NCI-H345 treated with DMSO at 0.1 percent for 48 hours (cell line): ENCODE data around the gene GID8.

Experiments used
- DNase-seq: peaks from one replicate; lab custom pipeline; 2025; ENCODE audit not compliant: unreplicated experiment; lab: John Stamatoyannopoulos, UW

GID8 gene

DNA sequence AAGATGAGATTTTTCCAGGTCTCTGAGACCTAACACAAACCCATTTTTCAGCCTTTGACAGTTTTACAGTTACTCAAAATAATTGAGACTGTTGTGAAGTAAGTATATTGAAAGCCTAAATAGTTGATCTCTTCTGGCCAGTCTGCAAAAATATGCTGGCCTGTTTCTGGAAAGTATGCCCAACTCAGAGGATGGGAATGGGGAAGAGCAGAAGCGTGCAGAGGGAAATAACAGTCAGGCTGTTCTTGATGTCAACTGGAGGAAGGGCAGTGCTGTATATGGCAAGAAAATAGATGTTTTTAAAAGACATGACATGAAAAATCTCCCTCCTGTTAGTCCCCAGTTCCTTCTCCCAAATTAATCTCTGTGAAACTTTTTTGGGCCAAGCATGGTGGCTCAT lies 3.8 kb downstream of the GID8 start:
- DNase-seq: no peak

DNA sequence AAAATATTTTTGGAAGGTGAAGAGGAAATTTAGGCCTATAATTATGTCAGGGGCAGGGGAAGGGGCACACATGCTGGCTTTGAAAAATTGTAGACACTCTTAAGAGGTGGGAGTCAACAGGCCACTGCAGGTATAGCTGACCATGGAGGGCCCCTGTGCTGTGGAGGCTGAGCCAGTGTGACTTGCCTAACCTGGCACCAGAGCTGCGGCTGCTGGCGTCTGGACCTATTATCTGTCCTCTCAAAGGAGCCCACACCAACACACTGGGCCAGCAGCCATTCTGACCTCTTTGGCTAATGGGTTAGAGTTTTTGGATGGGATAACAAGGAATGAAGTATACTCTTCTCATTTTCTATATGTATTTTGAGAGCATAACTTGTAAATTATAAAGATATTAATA lies 4.5 kb downstream of the GID8 start:
- DNase-seq: no peak

DNA sequence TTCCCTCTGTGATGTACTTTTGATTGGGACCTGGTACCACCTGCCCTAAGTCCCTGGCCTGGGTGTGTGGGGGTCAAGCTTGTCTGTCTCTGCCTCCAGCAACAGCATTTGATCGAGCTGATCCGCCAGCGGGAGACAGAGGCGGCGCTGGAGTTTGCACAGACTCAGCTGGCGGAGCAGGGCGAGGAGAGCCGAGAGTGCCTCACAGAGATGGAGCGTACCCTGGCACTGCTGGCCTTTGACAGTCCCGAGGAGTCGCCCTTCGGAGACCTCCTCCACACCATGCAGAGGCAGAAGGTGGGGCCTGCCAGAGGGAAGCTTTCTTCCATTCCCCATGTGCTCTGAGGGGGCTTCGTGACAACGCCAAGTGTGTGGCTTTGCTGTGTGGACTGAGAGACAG lies 5.4 kb downstream of the GID8 start:
- DNase-seq: no peak

DNA sequence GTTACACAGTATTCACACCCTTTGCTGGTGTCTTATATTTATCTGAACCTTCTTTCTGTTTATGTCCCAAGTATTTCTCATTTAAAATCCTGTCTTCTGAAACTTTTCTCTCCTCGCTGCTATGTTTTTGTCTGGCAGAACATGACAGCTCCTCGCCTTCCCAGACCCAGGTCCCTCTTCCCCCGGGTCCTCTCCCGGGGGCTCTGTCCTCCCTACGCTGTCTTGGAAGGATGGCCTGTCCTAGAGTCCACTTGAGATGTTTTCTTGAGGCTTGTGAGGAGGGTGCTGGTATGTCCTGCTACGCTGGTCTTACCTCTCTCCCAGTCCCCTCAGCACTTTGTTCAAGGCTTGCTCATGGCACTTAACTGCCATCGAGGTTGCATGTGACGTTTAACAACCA lies 6.2 kb downstream of the GID8 start:
- DNase-seq: no peak

DNA sequence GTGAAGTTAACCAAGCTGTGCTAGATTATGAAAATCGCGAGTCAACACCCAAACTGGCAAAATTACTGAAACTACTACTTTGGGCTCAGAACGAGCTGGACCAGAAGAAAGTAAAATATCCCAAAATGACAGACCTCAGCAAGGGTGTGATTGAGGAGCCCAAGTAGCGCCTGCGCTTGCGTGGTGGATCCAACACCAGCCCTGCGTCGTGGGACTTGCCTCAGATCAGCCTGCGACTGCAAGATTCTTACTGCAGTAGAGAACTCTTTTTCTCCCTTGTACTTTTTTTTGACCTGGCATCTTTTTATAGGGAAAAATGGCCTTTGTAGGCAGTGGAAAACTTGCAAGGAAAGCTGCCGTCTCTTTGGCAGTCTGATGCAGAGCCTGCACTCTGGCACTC lies 6.8 kb downstream of the GID8 start:
- no peak for DNase-seq

DNA sequence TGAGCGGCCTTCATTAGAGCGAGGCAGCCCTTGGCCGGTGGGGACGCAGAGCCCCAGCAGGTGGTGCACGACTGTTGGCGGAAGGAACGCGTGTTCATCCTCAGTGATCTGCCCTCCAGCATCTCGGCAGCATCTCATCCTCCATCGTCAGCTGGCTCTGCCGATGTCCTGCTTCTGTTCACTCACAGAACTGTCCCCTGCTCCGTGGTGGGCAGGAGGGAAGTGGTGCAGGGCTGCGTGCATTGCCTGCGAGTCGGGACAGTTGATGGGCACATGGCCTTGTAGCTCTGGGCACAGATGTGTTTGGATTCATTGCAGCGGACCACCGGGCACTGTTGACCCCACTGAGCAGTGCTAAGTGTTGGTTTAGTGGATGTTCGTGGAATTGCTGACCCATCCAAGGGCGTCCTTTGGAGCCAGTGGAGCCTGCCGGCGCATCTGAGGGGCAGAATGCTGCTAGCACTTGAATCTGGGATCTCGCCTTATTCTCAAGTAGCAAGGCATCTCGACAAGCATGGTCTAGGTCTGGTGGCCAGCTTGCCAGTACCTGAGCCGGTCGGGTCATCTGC lies 7.9 kb downstream of the GID8 start:
- no peak for DNase-seq

DNA sequence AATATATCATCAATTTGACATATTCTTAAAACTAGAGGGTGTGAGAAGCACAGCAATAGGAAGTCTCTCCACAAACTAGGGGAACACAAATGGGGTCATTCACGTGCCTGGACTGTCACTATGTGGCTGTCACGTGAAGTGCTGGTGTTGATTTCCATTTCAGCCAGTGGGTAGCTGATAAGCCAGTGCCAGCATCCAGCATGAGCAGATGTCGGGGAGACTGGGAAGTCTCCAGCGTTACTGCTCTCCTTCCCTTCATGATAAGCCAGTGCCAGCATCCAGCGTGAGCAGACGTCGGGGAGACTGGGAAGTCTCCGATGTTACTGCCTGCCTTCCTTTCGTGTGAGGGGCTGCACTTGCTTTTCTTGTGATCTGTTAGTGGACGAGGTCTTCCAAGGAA lies 9.0 kb downstream of the GID8 start:
- DNase-seq: no peak

DNA sequence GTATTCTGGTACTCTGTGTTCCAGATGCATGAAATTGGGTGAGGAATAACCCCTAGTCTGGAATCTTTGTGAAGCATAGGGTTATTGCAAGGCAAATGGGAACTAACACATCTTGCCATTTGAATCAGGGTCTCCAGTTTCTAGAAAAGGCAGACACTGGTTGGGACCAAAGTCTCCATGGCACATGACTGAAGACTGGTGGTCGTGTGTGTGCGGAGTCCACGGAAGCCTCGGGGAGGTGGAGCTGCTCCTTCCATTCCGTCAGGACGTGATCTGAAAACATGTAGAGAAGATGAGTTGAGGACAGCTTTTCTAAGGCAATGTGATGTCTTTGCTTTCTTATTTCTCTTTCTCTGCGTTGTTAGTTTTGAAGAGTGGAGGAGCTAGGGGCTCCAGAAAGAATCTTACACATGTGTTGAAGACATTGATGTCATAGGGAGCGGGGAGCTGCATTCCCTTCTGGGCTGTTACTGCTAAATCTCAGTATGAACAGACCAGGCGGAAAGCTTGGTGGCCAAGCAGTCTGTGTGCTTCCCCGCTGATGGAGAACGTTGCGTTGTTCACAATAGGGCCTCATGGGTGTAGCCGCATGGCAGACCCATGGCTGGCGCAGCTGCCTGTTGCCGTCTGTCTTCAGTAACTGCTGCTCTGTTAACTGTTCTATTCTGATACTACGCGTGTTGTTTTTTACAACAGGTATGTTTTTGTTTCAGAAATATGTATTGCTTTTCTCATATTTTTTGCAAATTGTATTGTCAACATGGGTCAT lies 9.8 kb downstream of the GID8 start:
- no peak for DNase-seq

DNA sequence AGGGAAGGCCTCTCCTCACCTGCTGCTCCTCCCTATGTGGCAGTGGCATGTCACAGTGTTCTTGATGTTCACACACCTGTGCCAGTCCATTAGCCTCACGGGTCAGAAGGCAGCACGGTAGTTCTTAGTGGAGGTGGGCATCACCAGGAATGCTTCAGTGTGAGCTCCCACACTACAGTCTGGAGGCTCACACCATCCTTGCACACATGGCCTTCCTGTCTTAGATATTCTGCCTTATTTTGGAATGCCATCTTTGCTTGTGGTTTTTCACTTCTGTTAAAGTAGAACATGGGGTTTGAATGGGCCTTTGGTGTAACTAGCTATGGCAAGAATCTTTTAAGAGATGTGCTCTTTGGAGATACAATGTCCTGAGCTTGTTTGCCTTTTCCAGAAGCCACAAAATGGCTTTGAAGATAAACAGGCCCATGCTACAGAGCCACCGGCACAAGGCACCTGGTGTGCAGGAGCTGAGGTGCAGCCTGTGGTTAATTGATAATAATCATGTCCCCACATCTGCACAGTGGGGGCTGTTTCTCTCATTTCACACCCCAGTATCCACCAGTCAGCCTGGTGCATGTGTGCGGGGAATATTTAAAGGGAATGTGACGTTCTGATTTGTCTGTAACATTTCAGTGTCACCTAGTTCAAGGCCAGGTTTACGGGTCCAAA lies 11.3 kb downstream of the GID8 start:
- no peak for DNase-seq

DNA sequence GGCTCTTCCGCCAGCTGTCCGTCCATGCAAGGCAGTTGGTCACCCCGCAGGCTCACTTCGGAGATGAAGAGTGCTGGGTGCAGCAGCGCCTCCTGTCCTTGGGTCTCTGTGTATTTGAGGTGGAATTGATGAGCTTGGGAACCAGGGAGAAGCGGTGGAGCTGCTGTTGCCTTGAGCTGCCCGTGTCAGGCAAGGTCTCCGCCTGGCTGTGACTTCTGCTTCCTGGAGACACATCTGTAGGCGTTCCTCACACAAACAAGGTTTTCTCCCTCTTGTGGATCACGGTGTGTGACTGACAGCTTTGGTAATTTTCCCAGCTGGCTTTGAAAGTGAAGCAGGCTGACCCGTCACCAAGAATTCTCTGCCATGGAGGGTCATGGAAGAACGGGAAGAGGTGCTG lies 12.0 kb downstream of the GID8 start:
- no peak for DNase-seq

DNA sequence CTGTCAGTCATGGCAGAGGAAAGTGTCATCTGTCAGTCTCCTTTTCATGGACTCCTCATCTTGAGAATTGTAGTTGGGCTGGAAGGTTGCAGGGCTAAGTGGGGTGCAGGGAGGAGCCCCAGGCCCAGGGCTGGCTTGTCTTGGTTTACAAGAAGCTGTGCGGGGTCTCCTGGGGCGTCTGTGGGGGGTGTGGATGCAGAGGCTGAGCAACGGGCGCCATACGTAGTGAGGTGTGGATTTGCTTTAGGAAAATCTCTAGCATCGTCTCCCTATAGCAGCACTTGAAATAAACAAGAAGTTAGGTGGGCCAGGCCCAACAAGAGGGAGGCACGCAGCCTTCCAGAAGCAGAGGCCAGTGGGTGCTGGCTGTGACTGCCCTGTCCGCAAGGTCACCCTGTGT lies 12.8 kb downstream of the GID8 start:
- no peak for DNase-seq

DNA sequence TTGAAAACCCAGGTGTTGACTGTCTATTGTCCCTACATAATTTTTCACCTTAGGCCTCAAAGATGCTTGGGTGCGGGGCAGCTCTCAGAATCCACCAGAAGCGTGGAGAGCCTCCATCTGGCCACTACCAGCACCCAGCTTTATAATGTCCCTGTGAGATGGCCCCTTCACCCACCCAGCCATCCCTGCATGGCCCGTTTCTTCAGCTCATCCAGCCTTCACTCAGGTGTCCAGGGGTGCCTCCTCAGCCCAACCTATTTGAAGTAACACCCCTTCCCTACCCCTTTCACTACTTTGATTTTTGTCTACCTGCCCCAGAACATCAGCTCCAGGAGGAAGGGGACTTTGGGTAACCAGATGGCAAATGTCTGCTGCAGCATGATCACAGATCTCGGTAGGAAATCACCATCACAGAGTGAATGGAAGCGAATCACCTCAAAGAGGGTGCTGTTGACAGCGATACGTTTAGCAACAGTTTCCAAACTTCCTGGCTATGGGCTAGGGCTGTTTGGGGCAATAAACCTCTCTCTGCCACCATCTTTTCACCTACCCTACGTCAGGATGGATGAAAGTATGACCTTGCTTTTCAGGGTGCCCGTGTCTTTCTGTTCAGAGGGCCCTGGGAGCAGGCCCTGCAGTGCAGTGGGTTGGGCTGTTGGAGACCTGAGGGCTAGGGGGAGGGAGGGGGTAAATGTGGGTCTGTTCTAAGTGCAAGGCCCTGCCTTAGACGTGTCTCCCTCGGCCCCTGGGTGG lies 13.4 kb downstream of the GID8 start:
- DNase-seq: no peak

DNA sequence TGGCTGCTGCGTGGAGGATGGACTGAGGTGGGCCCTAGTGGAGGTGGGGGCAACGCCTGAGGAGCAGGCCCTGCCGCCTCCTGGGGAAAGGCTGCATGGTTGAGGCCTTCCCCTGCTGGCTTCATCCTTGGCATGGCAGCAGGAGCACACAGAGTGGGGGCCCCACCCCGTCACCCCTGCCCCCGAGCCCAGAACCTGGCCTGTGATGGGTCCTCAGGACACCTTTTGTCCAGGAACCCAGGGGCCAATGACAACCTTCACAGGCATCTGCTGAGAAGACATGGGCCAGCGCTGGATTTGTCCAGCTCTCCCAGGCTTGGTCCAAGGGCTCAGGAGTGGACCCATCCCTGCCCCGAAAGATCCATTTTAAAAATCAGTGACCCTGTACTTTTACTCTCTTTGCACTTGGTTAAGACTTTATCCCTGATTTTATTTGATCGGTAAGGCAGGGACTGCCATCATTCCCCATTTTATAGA lies 14.0 kb downstream of the GID8 start:
- DNase-seq: no peak

DNA sequence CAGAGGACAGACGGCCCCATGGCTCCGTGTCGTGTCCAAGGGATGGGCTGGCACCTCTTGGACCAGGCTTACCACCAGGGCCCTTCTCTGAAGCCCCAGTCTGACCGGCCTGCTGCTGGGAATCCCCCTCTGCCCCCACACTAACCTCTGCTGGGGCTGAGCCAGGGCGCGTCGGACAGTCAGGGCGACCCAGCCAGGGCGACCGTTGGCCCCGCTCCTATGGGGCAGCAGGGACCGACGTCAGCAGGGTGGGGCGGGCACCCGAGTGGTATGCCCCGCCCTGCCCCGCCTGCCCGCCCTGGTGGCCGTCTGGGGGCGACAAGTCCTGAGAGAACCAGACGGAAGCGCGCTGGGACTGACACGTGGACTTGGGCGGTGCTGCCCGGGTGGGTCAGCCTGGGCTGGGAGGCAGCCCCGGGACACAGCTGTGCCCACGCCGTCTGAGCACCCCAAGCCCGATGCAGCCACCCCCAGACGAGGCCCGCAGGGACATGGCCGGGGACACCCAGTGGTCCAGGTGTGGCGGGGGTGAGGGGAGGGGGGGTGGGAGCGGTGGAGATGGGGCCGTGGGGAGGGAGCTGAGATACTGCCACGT lies 14.5 kb downstream of the GID8 start, which contains the start of gene SLC17A9:
Gene SLC17A9, plus strand, starts transcription at position 337 of the 595 bp plus-strand sequence. Its CDS starts 122 bp downstream, at position 459.
- no peak for DNase-seq

DNA sequence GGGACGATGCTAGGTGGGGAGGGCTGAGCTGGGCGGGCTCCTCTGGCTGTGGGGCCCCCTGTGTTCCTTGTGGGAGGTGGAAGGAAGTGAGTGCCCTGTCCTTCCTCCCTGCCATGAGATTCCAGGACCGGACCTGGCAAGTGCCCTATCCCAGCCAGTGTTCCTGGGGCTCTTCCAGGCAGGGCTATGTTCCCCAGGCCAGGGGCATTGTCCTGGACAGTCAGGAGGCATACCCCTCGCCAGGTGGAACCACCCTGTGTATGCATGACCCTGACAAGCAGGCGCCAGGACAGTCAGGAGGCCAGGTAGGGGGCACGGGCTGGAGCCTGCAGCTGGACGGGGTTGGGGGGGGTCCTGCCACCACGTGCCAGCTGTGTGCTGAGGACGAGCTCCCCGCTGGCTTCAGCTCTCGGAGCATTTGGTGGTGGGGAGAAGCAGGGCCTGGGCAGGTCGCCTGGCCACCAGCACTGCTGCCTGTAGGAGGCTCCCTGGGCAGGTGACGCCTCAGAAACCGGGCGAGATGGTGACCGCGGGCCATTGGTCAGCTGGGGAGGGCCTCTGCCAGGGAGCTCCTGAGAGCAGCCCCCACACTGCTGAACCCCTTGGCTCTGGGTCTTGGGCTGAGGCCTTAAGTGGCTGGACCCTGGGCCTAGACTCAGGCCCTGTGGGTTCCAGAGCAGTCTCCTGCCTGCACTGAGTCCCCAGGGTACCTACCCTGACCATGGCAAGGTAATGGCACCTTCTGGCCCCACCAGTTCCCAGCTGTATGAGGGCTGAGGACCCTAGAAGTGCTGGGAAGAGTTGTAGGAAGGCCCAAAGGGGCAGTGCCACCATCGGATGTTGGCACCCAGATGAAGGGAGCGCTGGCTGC lies 15.3 kb downstream of the GID8 start:
- DNase-seq: no peak

DNA sequence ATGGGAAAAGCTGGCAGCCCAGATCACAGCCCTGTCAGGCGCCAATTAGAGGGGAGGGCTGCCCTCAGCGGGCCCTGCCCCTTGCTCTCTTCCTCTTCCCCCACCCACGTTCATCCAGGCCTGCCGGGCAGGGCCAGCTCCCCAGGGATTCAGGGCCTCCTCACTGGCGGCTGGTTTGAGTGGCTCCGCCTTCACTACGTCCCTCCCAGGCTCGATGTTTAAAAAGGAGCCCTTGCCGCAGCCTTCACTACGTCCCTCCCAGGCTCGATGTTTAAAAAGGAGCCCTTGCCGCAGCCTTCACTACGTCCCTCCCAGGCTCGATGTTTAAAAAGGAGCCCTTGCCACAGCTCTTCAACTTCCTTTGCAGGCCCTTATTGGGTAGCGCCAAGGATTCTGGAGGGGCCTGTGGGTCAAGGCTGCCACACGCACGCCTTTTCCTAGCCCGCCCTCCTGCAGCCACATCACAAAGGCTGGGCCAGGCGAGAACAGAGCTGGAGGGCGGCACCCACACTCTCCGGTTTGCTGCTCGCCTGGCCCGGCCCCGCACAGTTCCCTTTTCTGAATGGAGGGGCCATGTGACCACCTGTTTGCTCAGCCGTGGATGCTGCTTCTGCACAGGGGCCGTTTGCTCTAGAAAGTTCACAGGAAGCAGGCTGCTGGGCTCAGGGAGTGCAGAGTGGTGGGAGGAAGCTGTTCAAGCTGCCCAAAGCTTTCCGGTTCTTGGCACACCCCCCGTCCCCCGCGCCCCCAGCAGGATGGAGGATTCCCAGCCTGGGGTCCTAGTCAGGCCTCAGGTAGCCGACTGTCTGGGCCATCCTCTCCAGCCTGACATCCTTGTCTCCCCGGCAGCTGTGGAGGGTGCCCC lies 16.1 kb downstream of the GID8 start:
- peak; percentile 66 for DNase-seq

DNA sequence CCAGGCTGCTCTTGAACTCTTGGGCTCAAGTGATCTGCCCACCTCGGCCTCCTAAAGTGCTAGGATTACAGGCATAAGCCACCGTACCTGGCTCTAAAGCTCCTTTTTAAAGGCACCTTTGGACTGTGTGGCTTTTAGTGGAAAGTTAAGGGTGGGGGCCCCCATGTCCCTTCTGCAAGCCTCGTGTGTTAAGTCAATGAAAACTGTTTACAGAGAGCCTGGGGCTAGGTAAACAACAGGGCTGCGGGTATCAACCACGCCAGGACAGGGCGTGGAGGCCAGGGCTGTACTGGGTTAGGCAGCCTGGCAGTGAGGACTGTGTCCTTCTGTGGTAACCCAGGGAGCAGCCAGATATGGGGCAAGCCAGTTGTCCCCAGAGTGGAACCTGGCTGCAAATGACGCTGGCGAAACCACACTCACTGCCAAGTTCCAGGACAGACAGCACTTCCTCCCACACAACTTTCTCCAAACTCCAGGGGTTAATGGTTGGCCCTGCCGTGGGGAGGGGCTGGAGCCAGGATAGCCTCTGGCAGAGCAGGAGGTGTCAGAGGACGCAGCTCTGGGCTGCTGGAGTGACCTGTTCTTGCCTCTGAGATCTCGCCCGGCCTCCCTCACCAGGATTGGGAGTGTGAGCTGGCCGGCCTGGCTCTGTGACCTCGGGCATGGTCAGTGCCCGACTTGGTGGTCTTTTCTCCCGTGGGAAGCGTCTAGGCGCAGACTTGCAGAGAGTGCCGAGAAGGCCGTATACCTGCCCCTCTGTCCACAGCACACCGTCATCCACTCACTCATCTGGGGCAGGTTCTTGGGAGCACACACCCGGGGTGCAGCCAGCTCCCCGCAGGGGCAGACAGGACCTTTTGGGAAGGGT lies 17.8 kb downstream of the GID8 start:
- no peak for DNase-seq

DNA sequence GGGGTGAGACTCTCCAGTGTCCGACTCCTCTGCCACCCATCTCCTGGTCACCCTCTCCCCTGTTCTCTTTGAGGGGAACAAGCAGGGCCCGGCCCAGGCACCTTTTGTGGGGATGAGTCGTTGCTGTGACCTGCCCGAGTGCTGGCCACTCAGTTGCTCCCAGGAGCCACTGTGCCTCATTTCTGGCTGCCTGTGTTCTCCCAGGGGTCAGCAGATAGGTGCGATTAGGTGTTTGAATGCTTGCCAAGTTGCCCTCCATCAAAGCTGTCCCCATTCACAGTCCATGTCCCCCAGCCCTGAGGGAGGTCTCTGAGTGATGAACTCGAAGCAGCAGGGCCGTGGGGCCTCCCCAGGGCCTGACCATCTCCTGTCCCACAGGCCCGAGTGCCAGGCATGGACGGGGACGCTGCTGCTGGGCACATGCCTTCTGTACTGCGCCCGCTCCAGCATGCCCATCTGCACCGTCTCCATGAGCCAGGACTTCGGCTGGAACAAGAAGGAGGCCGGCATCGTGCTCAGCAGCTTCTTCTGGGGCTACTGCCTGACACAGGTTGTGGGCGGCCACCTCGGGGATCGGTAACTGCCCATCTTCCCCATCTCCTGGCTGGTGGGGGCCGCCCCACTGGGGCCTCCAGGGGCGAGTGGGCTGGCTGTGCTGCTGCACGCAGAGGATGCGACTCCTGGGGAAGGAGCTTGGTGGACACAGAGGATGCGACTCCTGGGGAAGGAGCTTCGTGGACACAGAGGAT lies 18.6 kb downstream of the GID8 start:
- DNase-seq: no peak
